ENCODE data around the gene CASTOR1.

CASTOR1 gene

DNA sequence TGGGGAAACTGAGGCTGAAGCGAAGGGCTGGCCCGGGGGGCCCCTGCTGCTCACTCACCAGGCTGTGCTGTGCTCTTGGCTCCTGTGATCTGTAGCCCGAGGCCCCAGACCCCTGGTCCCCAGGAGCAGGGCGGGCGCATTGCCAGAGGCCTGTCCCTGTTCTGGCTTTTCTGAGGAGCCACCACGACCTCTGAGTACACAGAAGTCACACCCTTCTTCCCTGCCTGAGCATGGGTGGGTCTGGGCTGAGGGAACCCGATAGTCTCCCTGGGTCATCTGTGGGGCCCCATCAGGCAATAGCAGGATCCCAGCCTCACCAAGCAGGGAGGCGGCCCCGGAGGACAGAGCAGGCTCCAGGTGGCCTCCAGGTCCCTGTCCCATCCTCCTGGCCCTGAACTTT lies 5.1 kb downstream of the CASTOR1 start:
- DNase-seq = no peak

DNA sequence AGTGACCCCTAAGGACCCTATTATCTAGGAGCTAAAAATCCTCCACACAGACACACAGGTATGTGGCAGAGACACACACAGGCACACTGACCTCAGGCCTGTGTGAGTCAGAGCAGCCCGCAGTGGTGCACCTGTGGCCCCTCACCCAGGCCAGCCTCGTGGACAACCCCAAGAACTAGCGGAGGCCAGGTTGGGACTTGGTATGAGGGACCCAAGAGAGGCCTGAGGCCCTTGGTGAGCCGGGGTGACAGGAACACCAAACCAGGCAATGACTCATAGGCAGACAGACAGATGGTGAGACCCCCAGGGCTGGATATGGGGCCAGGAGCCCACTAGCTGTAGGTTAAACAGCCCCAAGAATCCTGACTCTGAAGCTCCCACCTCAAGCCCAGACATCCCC lies 6.0 kb downstream of the CASTOR1 start:
- DNase-seq = no peak

DNA sequence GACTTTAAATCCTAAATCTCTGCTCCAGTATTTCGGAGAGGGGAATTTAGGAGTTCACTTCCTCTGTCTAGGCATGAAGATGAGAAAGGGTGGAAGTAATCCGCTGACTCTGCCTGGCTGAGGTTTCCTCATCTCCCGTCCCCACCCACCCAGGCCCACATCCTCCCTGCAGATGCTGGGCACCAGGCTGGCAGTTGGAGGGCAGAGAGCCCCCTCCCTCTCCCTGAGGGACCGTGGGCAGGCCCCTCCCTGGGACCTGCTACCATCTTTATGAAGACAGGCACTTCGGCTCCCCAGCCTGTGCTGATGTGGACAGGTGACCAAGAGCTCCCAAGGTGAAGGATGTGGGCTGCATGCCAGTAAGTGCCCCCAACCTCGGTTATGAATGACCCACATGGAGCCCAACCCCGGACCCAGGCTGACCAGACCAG lies 6.7 kb downstream of the CASTOR1 start:
- DNase-seq = no peak

DNA sequence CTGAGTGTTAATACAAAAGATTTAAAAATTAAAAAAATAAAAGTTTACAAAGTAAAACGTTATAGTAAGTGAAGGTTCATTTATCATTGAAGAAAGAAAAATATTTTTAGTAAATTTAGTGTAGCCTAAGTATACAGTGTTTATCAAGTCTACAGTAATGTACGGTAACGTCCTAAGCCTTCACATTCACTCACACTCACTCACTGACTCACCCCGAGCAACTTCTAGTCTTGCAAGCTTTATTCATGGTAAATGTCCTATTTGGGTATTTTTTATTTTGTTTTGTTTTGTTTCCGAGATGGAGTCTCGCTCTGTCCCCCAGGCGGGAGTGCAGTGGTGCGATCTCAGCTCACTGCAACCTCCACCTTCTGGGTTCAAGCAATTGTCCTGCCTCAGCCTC lies 8.8 kb downstream of the CASTOR1 start:
- DNase-seq = no peak

DNA sequence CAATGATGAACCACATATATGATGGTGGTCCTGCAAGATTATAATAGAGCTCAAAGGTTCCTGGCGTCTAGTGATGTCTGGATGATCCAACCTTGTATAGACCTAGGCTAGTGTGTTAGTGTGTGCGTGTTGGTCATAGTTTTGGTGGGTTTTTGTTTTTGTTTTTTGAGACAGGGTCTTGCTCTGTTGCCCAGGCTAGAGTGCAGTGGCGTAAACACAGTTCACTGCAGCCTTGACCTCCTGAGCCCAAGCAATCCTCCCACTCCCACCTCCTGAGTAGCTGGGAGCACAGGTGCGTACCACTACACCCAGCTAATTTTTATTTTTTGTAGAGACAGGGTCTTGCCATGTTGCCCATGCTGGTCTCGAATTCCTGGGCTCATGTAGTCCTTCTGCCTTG lies 9.4 kb downstream of the CASTOR1 start:
- no peak for DNase-seq

DNA sequence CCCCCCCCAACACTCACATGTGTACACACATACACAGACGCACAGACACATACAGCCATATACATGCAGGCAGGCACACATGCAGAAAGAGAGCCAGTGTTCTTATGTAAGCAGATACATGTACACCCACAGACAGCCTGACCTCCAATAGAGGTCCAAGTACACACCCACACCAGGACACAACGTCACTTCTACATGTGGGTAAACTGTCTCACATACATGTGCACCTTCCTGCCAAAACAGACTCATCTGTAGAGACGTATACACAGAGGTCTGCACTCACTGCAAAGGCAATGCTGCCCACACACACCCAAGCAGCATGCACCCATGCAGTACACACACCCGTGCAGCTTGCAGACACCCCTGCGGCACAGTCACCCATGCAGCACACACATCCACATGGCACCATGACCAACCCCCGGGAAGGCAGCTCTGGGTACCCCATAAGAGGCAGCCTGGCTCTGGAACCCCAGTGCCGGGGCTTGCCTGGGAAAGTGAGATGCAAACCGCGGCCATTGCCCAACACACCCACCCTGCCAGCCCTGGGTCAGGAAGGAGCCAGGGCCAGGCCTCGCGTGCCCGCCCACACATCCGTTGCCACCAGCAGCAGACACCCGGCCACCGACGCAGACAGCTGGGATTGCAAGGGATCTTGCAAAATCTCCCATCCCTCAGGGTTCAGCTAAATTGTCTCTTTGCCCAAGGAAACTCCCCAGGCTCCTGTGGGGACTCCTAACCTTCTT lies 10.1 kb downstream of the CASTOR1 start:
- DNase-seq = no peak

DNA sequence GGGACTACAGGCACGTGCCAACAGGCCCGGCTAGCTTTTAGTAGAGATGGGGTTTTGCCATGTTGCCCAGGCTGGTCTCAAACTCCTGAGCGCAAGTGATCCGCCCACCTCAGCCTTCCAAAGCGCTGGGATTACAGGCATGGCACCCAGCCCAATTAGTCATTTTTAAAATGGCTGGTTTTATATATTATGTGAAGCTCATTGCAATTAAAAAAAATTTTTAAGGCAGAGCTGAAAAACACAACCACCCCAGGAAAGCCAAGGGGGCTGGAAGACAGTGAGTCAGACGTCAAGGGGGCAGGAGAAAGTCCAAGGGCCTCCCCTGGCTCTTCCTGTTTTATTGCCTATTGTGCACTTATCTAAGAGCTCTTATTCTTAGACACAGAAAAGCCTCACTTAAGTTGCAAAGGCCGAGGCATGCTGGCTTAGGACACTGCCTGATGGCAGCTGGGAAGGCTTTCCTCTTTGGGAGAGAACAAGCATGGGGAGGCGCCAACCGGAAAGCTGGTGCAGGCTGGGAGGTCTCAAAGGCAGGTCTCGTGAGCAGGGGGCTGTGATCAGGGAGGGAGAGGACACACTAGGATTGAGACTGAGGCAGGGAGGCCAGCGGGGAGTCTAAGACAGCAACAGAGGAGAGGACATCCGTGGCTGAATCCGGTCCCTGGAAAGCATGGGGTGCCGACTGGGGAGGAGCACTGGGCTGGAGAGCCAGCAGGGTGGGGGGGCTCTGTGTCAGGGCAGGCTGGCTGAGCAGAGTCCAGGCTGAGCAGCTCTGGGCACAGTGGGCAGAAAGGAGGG lies 11.6 kb downstream of the CASTOR1 start:
- no peak for DNase-seq

DNA sequence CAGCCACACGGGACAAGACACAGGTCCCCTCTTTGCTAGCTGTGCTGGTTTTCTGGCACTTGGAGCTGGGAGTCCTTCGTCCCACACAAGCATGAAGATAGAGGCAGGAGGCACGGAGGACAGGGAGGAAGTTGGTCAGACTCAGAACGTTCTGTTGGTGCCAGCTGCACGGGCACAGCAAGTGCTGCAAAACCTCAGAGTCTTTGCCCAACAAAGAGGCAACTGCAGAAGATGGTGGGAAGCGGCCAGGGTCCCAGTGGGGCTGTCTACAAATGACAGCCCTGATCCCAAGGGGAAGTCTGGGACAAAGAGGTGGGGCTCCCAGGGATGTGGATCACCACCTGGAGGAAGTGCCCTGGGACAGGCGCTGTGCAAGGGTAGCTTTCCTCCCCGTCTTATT lies 13.3 kb downstream of the CASTOR1 start:
- DNase-seq = no peak

DNA sequence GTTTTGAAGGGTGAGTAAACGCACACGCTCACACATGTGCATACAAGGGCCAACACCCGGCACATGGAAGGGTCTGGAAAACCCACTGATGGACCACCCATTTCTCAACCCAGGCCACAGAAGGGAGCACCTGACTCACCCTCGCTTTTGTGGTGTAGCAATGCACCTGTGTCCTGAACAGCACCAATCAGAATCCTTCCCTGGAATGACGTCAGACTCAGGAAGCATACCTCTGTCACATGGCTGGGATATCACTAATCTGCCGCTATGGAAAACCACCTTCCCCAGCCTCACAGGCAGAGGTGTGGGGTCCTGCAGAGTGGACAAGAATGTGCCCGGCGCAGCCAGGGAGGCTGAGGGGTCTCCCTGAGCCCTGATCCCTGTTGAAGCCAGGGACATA lies 13.7 kb downstream of the CASTOR1 start:
- no peak for DNase-seq

DNA sequence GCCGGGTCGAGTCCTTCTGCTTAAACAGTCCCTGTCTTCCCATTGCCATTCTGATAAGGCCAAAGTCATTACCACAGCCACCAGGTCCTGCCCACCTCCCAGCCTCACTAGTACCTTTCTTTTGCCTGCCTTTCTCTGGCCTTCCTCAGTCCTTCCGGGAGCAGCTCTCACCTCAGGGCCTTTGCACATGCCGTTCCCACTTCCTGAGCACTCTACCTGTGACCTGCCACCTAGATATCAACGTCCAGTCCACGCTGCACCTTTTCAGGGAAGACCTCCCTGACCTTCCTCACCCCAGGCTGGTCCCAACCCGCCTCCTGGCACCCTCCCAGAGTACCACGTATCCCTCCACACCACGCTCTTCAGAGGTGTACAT lies 14.9 kb downstream of the CASTOR1 start:
- no peak for DNase-seq

DNA sequence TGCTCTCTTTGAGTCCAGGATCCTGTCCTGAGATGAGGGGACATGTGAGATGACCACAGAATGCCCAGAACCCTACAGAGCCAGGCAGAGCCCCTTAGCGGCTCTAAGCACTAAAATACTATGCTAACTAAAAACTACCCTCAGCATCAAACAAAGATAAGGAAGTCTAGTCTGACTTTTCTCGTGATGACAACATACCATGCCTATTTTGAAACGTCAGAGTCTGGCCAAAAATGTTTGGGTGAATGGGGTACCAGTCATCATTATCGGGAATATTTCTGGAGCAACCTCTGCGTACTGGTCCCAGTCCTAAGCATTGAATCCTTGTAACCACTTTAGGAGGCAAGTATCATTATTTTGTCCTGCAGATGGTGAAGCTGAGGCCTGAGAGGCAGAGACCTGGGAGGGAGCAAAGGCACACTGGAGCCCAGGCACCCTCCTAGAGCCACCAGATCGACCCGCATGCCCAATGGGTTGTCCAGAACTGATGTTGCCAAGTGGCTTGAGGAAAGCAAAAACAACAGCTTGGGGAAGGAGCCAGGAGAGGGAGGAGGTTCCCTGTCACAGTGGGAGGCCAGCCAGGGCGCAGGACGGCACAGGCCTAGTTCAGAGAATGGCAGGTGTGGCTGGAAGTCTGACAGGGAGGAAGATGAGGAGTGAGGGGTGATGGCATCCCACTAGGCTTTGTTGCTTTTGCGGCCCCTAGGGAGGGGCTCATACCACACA lies 15.4 kb downstream of the CASTOR1 start:
- no peak for DNase-seq

DNA sequence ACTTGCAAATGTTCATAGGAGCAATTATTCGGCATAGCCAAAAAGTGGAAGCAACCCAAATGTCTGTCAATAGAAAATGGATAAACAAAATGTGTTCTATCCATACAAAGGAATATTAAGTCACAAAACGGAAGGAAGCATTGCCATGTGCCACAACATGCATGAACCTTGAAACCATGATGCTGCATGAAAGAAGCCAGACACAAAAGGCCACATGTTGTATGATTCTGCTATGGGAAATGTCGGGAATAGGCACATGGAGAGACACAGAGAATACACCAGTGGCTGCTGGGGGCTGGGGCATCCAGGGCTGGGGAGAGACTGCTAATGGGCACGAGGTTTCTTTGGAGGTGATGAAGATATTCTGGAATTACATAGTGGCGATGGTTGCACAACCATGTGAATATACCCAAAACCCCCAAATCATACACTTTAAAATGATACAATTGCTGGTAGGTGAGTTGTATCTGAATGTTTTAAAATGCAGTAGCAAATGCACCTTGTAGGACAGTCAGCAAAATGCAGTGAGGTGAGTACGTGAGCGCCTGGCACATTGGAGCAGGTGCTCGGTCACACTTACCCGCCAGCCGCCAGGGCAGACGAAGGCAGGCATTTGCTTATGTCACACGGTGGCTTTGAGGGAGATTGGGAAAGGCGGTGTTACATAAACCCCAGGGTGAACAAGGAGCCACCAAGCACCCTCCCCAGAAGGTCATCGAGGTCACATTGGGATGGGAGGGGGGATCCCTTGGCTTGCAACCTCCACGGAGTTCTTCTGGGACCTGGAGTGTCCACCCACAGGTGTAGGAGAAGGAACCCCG lies 16.3 kb downstream of the CASTOR1 start:
- no peak for DNase-seq

DNA sequence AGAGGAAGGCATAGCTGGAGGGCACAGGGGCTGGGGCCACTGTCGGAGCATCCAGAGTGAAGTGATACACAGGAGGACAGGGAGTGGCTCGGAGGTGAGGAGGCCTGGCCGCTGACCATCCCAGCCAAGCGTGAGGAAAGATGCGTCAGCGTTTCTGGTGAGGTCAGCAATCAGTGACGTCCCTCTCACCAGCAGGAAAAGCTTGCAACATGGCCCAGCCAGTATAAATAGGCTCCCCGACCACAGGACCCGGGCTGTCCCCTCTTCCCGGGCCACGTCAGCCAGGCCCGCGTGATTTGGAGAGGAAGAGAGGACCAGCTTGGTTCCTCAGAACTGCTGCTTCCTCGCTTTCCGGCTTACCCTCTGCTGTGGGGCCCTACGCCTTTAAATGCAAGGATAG lies 18.5 kb downstream of the CASTOR1 start:
- DNase-seq = peak; percentile 81

DNA sequence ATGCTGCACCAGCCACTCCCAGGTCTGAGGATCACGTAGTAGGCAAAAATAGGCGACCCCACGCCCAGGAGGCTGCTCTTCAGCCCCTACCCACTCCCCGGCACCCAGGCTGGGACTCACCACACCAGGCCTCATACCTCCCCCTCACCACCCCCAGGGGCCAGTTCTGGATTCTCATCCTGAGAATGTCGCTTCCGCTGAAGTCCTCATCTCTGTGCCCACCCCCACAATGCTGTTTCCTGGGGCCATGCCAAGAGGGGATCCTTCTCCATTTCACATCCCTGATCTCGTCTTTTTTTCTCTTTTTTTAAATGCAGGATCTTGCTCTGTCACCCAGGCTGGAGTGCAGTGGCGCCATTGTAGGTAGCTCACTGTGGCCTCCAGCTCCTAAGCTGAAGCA lies 21.0 kb downstream of the CASTOR1 start:
- no peak for DNase-seq

DNA sequence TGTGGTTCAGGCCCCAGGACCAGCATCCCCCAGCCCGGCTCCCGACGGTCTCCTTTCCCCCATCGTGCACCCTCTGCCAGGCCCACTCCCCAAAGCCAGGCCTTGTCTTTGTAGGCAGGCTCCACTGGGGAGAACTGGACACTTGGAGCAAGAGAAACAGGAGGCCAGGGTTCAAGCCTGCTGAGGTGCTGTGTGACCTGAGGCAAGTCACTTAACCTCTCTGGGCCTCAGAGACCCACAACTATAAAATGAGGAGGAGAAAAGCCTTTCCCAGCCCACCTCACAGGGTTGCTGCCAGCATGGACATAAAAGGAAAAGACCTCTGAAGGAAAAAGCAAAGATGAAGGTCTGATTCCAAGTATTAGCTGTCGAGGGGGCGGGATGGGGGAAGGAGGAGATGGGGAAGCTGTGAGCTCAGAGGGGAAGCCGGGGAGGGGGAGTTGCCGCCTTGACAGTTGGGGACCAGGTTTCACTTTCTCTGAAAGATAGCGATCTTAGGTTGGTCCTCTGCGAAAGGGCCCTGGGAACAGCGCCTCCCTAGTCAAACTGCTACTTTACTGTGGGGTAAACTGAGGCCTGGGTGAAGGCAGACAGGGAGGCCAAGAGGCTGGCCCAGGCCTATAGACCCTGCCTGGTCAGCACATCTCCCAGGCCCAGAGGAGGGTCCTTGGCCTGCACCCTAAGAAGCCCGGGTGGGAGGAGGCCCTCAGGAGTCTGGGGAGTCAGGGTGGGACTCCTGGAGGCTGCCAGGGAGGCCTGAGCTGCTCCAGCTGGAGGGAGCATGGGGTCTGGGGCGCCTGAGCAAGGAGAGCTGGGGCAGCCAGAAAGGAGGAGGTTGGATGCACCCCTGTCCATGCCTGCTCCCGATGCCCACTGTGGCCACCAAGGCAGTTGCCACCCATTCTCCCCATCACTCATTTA lies 21.7 kb downstream of the CASTOR1 start:
- no peak for DNase-seq

DNA sequence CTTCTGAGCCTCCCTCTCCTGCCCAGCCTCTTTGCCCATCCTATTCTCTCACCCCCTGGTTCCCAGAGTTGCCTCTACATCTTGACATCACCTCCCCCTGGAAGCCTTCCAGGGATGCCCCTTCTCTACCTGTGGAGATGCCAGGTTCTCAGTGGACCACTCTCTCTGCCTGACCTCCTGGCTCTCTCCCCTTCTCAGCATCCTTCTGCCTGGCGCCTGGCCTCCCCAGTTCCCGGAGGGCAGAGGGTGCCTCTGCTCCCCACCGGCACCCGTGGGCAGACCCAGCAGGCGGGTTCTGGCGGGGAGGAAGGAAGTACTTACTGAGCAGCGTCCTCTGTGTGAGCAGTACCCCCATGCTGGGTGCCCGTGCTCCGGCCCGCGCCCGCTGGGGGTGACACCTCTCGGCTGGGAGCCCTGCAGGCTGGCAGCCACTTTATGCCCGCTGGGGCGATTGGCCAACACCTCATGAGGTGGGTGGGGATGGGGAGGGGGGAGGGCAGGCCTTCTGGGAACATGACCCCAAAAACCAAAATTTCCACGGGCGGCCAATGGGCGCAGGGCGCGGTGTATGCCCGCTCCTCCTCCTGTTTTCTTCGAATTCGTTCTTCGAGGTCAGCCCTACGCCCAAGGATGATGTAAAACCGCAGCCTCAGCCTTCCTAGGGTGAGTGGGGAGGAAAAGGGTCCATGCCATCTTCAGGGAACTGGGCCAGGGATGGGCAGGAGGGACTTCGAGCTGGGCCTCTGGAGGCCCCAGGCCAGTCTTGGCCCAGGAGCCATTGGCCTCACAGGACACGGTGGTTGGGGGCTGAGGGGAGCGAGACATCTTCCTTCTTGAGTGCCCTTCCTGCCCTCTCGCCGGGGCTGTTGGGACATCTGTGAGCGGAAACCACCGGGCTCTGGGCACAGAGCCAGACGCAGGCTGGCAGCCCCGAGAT lies 22.6 kb downstream of the CASTOR1 start, which contains the start of gene OSM:
Gene OSM, minus strand, starts transcription at position 407 of the 937 bp plus-strand sequence. Its CDS starts 52 bp downstream, at position 355.
- peak; percentile 76 for DNase-seq

DNA sequence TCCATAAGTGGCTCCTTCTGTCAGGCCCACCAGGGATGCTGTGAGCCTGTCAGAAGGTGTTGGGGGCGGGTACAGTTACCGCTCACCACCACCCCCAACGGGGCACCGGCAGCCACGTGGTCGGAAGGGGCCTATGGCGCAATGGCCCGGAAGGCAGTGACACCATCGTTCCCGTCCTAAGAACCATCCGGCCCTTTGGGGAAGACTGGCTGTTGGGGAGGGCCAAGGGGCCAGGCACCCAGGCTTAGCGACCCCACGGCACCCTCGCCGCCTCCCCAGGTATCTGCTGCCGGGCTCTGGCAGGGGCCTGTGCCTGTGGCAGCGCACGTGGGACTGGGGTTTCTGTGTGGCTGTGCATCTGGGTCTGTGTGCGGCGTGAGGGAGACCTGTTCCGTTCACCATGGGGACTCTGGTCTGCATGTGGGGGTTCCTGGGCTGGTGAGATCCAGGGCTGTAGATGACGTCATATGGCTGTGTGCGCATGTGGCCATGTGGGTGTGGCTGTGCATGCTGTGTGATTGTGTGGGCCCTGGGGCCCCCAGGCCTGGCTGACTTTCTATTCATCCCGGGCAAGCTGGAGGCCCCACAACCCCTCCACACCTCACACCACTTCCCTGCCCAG lies 23.4 kb downstream of the CASTOR1 start:
- DNase-seq = no peak

DNA sequence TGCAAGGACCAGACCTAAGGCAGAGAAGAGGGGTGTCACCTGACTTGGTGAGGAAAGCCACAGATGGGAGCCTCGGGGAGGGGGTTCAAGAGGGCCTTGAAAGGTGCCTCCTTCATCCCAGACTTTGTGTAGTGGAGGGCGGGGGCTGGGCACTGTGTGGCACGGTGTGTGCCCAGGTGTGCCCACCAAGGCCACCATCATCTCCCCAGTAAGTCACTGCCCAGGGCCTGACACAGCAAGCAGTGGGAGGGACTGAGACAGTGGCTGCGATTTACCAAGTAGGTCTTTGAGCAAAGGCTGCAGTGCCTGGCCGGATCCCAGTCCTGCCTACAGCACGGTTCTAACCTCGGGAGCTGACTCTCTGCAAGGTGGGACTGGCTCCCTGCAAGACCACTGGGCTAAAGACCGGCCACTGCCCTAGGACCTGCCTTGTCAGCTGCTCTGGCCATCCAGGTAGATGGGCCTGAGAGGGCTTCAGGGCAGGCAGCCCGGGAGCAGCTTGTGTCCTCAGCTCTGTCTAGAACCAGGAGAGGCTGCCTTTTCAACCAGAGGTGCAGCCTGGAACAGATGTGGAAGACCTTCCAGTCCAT lies 24.1 kb downstream of the CASTOR1 start:
- DNase-seq = no peak

DNA sequence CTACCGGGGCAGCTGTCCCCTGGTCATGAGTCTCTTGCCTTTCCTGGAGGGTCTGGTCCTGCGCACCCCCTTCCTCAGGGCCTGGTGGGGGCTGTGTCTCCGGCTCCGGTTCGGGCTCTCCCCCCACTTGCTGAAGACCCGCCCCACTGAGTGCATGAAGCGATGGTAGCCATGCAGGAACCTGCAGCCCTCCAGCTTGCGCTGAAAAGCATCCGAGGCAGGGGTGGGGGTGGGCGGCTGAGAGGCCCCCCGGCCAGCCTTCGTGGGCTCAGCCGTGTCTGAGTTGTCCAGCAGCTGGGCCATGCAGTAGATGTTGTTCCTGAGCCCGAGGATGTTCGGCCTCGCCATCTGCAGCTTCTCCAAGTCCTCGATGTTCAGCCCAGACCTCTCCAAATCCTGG lies 25.4 kb downstream of the CASTOR1 start:
- no peak for DNase-seq
